AG04450 (cell line): Measurements from ENCODE around the gene L3MBTL4. TPM values are rescaled to one million over a fixed set of nuclear protein-coding genes. Genes with fewer than 3 reads are reported as not detected.

Experiments used
- CTCF ChIA-PET: fragments of 300-600, 350-600 bp; formaldehyde crosslinking; extraction: SDS; loops from one replicate; lab custom pipeline; 2022; ENCODE audit warnings: antibody characterized with exemption, inconsistent platforms; lab: Charles Lee
- POLR2A ChIA-PET: fragments of 350-600 bp; formaldehyde crosslinking; extraction: SDS; loops from one replicate; lab custom pipeline; 2021; ENCODE audit warnings: antibody characterized with exemption, inconsistent platforms; lab: Yijun Ruan, JAX
- DNase-seq: peaks from one replicate; pipeline ENCODE4 v3.0.0-alpha.2; 2011; ENCODE audit warnings: low read depth, low spot score
- H3K27ac ChIP-seq: one replicate; pipeline ENCODE4 v1.5.1; 2012; ENCODE audit warnings: low read depth, low read length, control low read depth
- H3K27me3 ChIP-seq: one replicate; pipeline ENCODE4 v1.6.0; 2012; ENCODE audit warnings: low read length; ENCODE audit not compliant: control insufficient read depth, insufficient read depth
- H3K4me3 ChIP-seq: 2 replicates; pipeline ENCODE4 v1.5.1; 2011; ENCODE audit warnings: mild to moderate bottlenecking, low read depth, low read length, control low read depth
- H3K9me3 ChIP-seq: 2 replicates; pipeline ENCODE4 v1.5.1; 2012; ENCODE audit warnings: low read length; ENCODE audit not compliant: control insufficient read depth, insufficient read depth
- polyA plus RNA-seq: library from polyadenylated mRNA; depleted of rRNA; stranded (reverse); fragments of >200 nt; gene quantifications from 2 replicates; pipeline ENCODE4 v1.2.3, GENCODE V29; 2011
- TF ChIP-seq, protein P1 (sequence below): IDR thresholded peaks from 2 replicates; pipeline ENCODE4 v1.5.1; 2011; ENCODE audit warnings: low read depth, low read length, control low read depth, inconsistent platforms

Gene L3MBTL4
- polyA plus RNA-seq, 1 experiment, result 0.05 TPM

DNA sequence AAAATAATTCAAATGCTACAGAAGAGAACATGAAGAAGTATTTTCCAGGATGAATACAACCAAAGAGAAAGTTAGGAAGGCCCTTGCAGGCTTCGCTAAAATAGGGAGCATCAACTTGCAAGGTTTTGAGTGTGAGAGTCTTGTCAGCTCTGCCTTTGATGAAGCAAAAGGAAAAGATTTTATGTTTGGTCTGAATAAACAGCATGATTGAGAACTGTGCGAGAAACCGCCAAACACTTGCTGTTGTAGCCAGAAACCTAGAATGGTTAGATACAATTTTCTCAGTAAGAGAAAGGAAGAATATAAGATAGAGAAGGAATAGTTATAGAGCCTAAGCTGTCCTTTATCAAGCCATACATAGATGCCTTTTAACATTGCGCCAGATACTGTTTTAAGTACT, 163.6 kb downstream of the L3MBTL4 start:
- no peak overlapping the region for H3K27ac ChIP-seq
- TF ChIP-seq, protein P1, sequence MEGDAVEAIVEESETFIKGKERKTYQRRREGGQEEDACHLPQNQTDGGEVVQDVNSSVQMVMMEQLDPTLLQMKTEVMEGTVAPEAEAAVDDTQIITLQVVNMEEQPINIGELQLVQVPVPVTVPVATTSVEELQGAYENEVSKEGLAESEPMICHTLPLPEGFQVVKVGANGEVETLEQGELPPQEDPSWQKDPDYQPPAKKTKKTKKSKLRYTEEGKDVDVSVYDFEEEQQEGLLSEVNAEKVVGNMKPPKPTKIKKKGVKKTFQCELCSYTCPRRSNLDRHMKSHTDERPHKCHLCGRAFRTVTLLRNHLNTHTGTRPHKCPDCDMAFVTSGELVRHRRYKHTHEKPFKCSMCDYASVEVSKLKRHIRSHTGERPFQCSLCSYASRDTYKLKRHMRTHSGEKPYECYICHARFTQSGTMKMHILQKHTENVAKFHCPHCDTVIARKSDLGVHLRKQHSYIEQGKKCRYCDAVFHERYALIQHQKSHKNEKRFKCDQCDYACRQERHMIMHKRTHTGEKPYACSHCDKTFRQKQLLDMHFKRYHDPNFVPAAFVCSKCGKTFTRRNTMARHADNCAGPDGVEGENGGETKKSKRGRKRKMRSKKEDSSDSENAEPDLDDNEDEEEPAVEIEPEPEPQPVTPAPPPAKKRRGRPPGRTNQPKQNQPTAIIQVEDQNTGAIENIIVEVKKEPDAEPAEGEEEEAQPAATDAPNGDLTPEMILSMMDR, result no peak
- no peak for DNase-seq
- POLR2A ChIA-PET, result no interaction called here
- CTCF ChIA-PET, result interaction anchor here (0.8 kb wide), 1 partner anchor 32 kb away, joined by 3 read pairs; no protein-coding TSS in a partner anchor
- H3K4me3 ChIP-seq, result no peak overlapping the region
- H3K27me3 ChIP-seq, result no peaks in the 10 kb centered on the region
- no peaks in the 10 kb centered on the region for H3K9me3 ChIP-seq

DNA sequence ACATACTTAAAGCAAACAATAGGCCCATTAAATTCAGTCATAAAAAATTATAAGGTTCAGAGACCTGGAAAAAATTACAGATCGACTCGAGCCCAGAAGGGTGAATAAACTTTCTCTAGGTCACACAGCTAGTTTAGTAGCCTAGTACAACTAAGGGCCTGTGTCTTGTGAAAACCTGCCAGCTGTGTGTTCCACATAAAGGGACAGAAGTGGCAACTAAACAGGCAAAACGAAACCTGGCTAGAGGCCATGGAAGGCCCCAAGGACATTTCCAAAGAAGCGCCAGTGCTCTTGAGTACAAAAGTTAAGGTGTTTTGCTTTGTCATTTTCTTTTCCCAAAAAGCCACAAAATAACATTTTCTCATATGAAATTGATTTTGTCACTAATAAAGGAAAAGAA, 164.9 kb downstream of the L3MBTL4 start:
- no peaks in the 10 kb centered on the region for H3K27me3 ChIP-seq
- no peak overlapping the region for H3K4me3 ChIP-seq
- no peak for DNase-seq
- ChIA-PET CTCF (no interaction called here), POLR2A (no interaction called here)
- no peak overlapping the region for H3K27ac ChIP-seq
- TF ChIP-seq, protein P1, result no peak
- no peaks in the 10 kb centered on the region for H3K9me3 ChIP-seq

DNA sequence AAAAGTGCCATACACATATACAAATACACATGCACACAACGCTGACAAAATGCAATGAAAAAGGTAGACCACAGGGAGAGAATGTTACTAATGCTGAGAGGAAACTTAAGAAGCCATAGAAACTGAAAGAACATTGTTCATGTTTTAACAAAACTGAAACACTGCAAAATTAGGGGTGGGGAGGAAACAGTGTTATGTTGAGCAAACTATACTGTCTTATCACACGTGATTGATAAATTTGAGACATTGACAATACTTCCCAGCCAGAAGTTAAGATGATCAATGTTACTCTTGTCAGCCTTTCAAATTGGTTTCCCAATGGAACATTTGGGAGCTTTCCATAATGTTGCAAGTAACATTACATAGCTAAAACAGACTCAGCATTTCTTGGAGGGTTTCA, 165.5 kb downstream of the L3MBTL4 start:
- H3K27me3 ChIP-seq, result no peaks in the 10 kb centered on the region
- no peak for DNase-seq
- ChIA-PET POLR2A (no interaction called here), CTCF (no interaction called here)
- no peak overlapping the region for H3K27ac ChIP-seq
- H3K9me3 ChIP-seq, result no peaks in the 10 kb centered on the region
- no peak overlapping the region for H3K4me3 ChIP-seq
- TF ChIP-seq, protein P1, result no peak

DNA sequence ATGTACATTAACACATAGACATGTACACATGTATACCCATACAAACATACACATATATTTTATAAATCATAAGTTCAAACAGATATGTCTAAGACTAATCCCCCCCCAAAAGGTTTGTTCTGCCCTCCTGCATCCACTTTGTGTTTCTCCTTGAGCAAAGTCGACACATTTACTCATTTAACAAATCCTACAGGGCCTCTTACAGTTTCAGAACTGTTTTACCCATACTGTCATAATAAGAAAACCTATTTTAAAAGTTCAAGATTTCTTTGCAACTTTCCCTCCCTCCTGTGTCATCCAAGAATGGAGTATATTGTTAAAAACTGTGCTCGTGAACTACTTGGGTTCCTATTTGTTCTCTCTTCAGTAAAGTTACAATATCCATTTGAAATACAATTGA, 166.7 kb downstream of the L3MBTL4 start:
- POLR2A ChIA-PET, result no interaction called here
- H3K4me3 ChIP-seq, result no peak overlapping the region
- H3K27ac ChIP-seq, result no peak overlapping the region
- DNase-seq, result no peak
- no peaks in the 10 kb centered on the region for H3K9me3 ChIP-seq
- H3K27me3 ChIP-seq, result no peaks in the 10 kb centered on the region
- CTCF ChIA-PET, result no interaction called here
- TF ChIP-seq, protein P1, result no peak

DNA sequence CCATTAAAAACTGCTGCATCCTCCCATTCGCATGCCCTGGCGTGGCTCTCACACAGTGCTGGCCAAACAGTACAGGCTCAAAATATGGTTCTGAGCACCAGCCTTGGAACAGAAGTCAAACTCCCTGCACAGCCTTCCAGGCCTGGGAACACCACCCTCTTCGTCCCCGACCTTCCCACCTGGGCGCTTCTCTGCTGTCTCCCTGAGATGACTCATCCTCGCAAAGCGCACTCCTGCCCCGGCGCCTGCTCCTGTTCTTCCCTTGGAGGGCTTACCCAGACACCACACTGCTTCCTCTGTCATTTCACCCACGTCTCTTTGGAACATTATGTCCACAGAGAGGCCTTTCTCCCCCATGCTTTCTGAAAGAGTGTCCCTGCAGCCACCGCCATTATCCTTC, 172.7 kb downstream of the L3MBTL4 start:
- TF ChIP-seq, protein P1, result no peak
- Histone ChIP-seq H3K9me3 (no peaks in the 10 kb centered on the region), H3K4me3 (no peak overlapping the region), H3K27me3 (no peaks in the 10 kb centered on the region), H3K27ac (no peak overlapping the region)
- DNase-seq, result no peak
- POLR2A ChIA-PET, result no interaction called here
- CTCF ChIA-PET, result no interaction called here
